ENCODE results near the gene AKAP13.
A peak's percentile ranks its signal among the peaks of the same experiment; 100 is the strongest.
"Not testable (repeated sequence)": the region's sequence is repeated elsewhere in the genome, so short reads cannot be mapped to it uniquely, and the experiment has no call there.

The AKAP13 gene

DNA sequence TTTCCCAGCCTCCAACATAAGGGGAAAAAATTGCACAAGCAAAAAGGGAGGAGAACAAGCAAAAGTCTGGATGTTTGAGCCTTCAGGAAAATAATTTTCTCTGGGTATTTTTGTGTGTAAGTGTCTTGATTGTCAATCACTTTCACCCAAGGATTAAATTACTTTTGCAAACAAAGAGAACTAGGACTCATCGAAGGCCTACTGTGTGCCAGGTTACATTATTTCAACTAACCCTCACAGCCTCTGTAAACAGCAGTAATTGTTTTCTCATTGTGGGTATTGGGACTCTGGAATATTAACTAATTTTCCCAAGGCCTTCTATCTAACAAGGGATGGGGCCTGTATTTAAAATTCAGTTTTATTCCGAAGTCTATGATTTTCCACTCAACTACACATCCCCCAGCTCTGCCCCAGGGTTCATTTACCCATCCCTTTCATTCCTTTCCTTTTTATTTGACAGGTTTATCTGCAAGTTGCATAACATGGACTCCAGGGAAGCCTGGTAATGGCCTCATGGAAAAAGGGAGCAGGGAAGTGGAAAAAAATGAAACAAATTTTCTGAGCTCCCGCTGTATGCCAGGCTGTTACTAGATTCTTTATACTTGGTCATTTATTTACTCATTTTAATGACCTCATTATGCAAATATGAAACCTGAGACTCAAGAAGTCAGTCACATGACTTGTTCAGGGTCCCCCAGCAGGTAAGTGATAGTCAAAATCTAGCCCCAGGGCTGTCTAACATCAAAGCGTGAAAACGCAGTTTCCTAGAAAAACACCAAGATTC is 32.9 kb upstream of the AKAP13 start:
- H3K4me3 ChIP-seq (ENCODE audit: low read depth, low read length) = not testable (repeated sequence)

DNA sequence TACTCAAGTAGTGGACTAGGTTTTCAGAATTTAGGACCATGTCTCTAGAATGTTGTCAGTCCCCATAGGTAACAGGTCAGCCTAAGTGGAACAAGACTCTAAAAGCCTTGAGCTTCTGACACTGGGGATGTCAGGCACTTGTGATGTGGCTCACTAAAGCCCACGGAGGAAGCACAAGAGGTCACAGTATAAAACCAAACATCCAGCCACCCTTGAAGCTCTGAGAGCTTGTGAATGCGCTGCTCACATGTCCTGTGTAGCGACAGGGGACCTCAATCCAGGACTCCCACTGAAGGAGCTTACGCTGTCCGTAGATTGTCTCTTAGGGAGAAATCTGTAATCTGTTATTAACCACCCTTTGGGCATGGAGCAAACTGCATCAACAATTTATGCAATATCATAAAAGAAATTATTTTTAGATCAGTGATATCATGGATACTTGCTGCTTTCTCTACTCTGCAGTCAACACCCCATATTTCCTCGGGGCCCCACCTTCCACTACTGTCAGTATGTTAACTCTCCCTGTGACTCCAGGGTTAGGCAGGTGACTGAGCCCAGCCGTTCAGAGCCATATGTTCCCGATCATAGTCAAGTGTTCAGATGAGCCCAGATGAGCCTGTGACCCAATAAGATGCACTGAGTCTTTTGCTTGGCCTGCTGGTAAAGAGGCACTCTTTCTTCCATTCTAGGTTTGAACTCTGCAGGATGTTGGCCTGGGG is 32.2 kb upstream of the AKAP13 start:
- not testable (repeated sequence) for H3K4me3 ChIP-seq (ENCODE audit: low read depth, low read length)

DNA sequence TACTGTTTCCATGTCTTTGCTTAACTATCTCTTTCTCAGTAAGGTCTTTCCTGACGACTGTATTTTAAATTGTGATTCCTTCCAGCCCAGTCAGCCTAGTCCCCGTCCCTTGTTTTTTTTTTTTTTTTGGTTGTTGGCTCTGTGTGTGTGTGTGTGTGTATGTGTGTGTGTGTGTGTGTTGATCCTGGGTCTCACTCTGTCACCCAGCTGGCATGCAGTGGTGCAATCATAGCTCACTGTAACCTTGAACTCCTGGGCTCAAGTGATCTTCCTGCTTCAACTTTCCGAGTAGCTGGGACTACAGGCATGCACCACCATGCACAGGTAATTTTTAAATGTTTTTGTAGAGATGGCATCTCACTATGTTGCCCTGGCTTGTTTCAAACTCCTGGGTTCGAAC is 31.3 kb upstream of the AKAP13 start:
- not testable (repeated sequence) for H3K4me3 ChIP-seq (ENCODE audit: low read depth, low read length)

- H3K4me3 ChIP-seq (ENCODE audit: low read depth, low read length) = no peak overlapping the region
Measured at GRCh38 chr15:85350395-85350794, 30.0 kb upstream of the AKAP13 start.

GRCh38 chr15:85351501-85351900 is 28.9 kb upstream of the AKAP13 start:
- not testable (repeated sequence) for H3K4me3 ChIP-seq (ENCODE audit: low read depth, low read length)

- no peak overlapping the region for H3K4me3 ChIP-seq (ENCODE audit: low read depth, low read length)
Measured at GRCh38 chr15:85351965-85352364, 28.4 kb upstream of the AKAP13 start.

DNA sequence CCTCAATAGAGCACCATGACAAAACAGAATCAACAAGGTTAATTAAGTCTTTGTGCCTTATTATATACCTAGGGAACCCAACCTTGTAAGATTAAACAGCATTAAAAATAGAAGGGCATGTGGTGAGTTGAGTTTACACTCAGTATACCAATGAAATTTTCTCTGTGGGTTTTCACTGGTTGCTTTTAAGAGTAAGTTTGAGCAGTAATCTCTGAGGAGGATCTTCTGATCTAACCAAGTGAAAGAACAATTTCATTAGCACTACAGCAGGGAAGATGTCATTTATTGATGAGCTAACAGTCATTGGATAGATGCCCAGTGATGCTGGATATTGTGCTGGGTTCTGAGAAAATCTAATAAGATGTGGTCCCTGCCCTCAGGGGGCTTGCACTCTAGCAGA is 26.9 kb upstream of the AKAP13 start:
- H3K4me3 ChIP-seq (ENCODE audit: low read depth, low read length) = no peak overlapping the region

DNA sequence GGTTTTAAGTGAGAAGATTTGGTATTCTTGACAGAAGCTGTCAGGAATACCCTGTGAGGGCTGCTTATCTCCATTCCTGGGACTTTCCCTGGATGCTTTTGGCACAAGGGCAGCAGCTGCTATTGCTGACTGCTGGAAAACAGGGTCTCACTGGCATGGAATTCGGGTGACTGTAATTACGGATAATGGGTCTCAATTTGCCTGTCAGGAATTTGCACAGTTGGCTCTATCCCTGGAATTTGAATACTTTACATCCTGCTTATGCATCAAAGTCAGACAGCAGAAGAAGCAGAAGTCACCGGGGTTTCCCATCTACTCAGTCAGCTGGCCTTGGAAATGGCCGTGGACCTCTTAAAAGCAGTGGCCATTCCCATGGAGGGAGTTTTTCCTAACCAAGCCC is 25.9 kb upstream of the AKAP13 start:
- no peak overlapping the region for H3K4me3 ChIP-seq (ENCODE audit: low read depth, low read length)

GRCh38 chr15:85354948-85355347 is 25.5 kb upstream of the AKAP13 start:
- H3K4me3 ChIP-seq (ENCODE audit: low read depth, low read length) = no peak overlapping the region

GRCh38 chr15:85356276-85356675 is 24.1 kb upstream of the AKAP13 start:
- H3K4me3 ChIP-seq (ENCODE audit: low read depth, low read length) = no peak overlapping the region

- no peak overlapping the region for H3K4me3 ChIP-seq (ENCODE audit: low read depth, low read length)
Measured at GRCh38 chr15:85361323-85361722, 19.1 kb upstream of the AKAP13 start.

DNA sequence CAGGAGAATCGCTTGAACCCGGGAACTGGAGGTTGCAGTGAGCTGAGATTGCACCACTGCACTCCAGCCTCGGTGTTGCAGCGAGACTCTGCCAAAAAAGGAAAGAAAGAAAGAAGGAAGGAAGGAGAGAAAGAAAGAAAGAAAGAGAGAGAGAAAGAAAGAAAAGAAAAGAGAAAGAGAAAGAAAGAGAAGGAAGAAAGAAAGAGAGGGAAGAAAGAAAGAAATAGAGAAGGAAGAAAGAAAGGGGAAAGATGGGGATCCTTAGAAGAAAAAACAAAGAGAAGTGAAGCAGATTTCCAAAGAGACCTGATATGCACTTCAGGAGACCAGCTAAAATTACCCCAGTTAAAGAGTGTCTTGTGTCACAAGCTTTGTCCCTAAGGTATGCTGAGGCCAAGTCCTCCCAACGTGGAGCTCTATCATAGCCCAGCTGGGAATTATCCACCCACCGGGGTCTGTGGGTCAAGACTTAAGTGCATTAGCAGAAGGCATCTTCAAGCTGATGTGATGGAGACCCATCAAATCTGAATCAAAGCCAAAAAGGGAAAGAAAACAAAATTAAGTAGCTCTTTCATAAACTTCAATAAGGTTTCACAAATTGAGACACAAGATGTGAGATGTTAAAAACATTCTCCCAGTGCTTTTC is 17.8 kb upstream of the AKAP13 start:
- no peak overlapping the region for H3K4me3 ChIP-seq (ENCODE audit: low read depth, low read length)

DNA sequence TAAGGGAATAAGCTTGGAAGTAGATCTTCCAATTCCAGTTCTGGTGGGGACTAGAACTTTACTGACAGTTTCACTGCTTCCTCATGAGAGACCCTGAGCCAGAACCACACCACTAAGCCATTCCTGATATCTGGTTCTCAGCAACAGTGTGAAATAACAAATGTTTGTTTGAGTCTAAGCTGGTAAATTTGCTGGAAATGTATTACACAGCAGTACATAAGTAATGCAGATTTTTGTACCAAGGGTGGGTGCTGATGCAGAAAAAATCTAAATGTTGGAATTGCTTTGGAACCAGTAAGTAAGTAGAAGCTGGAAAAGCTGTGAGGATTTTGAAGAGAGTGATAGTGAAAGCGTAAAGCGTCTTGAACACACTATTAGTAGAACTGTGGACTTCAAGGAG is 14.4 kb upstream of the AKAP13 start:
- H3K4me3 ChIP-seq (ENCODE audit: low read depth, low read length) = no peak overlapping the region

DNA sequence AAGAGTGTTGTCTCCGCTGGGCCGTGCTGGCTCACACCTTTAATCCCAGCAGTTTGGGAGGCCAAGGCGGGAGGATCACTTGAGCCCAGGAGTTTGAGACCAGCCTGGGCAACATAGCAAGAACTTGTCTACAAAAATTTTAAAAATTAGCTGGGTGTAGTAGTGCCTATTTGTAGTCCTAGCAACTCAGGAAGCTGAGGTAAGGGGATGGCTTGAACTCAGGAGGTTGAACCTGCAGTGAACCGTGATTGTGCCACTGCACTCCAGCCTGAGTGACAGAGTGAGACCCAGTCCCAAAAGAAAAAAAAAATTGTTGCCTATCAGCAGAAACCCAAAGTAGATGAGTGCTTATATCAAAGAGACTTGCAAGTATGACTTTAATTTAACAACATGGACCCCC is 12.7 kb upstream of the AKAP13 start:
- H3K4me3 ChIP-seq (ENCODE audit: low read depth, low read length) = no peak overlapping the region

DNA sequence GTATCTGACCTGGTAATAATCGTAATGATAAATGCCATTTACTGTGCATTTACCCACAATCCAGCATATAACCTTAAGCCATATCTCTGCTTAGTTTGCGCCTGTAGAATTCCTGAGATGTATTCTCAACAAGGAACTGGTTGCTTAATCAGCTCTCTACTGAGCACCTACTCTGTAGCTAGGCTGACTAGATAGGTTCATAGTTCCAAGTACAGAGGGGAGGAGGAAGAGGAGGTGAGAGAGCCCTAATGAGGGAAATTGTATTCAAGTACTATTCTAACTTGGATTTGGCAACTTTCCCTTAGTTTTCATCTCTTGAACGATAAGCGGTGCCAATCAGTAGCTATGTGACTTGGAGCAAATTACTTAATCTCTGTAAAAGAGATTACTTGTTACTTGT is 5.6 kb upstream of the AKAP13 start:
- no peak overlapping the region for H3K4me3 ChIP-seq (ENCODE audit: low read depth, low read length)

DNA sequence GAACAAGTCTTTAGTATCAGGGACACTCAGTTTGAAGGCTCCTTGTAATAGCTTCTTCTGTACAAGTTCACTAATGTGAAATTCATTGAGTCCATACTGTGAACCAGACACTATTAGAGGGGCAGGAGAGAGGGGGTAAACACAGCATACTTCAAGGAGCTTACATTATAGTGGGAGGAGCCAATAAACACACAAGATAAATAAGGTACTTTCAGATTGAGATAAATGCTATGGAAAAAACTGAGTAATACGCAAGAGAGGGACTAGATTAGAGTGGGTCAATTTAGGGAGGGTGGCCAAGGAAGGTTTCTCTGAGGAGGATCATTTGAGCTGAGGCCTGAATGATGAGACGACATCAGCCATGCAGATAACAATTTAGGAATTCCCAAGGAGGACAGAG is 3.1 kb upstream of the AKAP13 start:
- H3K4me3 ChIP-seq (ENCODE audit: low read depth, low read length) = no peak overlapping the region

DNA sequence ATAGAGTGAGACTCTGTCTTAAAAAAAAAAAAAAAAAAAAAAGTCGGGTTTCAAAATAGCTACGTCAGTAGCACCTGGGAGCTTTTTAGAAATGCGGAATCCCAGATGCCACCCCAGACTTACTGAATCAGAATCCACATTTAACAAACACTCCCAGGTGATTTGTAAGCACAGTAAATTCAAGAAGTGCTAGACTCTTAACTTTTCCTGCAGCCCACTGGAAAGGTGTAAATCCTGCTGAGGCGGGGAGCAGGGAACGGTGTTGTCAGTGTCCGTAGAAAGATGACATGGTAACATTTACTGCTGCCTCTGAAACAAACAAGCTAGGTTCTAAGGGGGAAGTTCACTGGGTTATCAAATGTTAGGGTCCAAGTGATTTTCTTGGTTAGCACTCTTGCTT is 2.4 kb upstream of the AKAP13 start:
- no peak overlapping the region for H3K4me3 ChIP-seq (ENCODE audit: low read depth, low read length)

GRCh38 chr15:85379403-85380131 is 836 bp upstream of the AKAP13 start:
- peak overlapping the region; percentile 35 for H3K4me3 ChIP-seq (ENCODE audit: low read depth, low read length)

GRCh38 chr15:85380812-85381642 is 624 bp downstream of the AKAP13 start:
- peak overlapping the region; percentile 72 for H3K4me3 ChIP-seq (ENCODE audit: low read depth, low read length)

Data from iPS-11a (cell line).